Activated CD4-positive, alpha-beta T cell treated with anti-CD3 and anti-CD28 coated beads for 24 hours (primary cell): ENCODE data around the gene ARL16.
"Not testable (repeated sequence)": the region's sequence is repeated elsewhere in the genome, so short reads cannot be mapped to it uniquely, and the experiment has no call there.

Experiments used
- DNase-seq, 2 donors: peaks; one replicate each; pipeline ENCODE4 v3.0.0-alpha.2; 2020; ENCODE audit warnings: low read depth in 2 of 2

The ARL16 gene

GRCh38 chr17:81695211-81695610, 11.6 kb upstream of the ARL16 start:
- no peak for DNase-seq

GRCh38 chr17:81694810-81695209, 11.2 kb upstream of the ARL16 start:
- no peak for DNase-seq

- no peak for DNase-seq
These were observed 10.1 kb upstream of the ARL16 start for GRCh38 chr17:81693509-81694210.

GRCh38 chr17:81691608-81692007, 8.0 kb upstream of the ARL16 start:
- DNase-seq = no peak

GRCh38 chr17:81691196-81691595, 7.6 kb upstream of the ARL16 start:
- no peak for DNase-seq

- DNase-seq = no peak
These were observed 7.0 kb upstream of the ARL16 start for GRCh38 chr17:81690549-81690948.

- DNase-seq = no peak
These were observed 6.5 kb upstream of the ARL16 start for GRCh38 chr17:81690066-81690465.

GRCh38 chr17:81688616-81689015, 5.0 kb upstream of the ARL16 start:
- no peak for DNase-seq

- no peak for DNase-seq
These were observed 4.4 kb upstream of the ARL16 start for GRCh38 chr17:81687770-81688541.

- DNase-seq = no peak
These were observed 3.0 kb upstream of the ARL16 start for GRCh38 chr17:81686614-81687013.

GRCh38 chr17:81685108-81685507, 1.5 kb upstream of the ARL16 start:
- DNase-seq = peak in 1 of 2 donors; percentile 41

GRCh38 chr17:81684442-81684911, 880 bp upstream of the ARL16 start:
- no peak for DNase-seq

- DNase-seq = no peak
These were observed 401 bp downstream of the ARL16 start for GRCh38 chr17:81683208-81683583.

GRCh38 chr17:81682565-81683207, 911 bp downstream of the ARL16 start:
- no peak for DNase-seq

GRCh38 chr17:81681672-81682071, 1.9 kb downstream of the ARL16 start:
- DNase-seq = no peak

- DNase-seq = no peak
These were observed 3.4 kb downstream of the ARL16 start for GRCh38 chr17:81680150-81680549.

- no peak for DNase-seq
These were observed 6.7 kb downstream of the ARL16 start for GRCh38 chr17:81676906-81677305.

GRCh38 chr17:81675515-81676221, 7.9 kb downstream of the ARL16 start:
- not testable (repeated sequence) for DNase-seq

- DNase-seq = no peak
These were observed 9.9 kb downstream of the ARL16 start for GRCh38 chr17:81673561-81674258.

- DNase-seq = no peak
These were observed 10.6 kb downstream of the ARL16 start for GRCh38 chr17:81672954-81673353.

- DNase-seq = no peak
These were observed 11.1 kb downstream of the ARL16 start for GRCh38 chr17:81672504-81672903.
